K562 (cell line): ENCODE data around the gene IL1RAPL2.

Experiments
- BRCA1 ChIP-seq, 2 experiments: fragments of 450-650 bp in 1 of 2; sonication (generic) in 1 of 2; formaldehyde crosslinking in 1 of 2; IDR thresholded peaks; 2 replicates each; pipeline versions ENCODE4 v1.5.0 to v1.6.1; 2017 to 2020; ENCODE audit warnings: mild to moderate bottlenecking in 1 of 2, missing genetic modification reagents in 1 of 2
- CBFA2T2 ChIP-seq: fragments of 450-650 bp; conservative IDR thresholded peaks from 2 replicates; pipeline ENCODE4 v1.6.1; 2017; ENCODE audit warnings: mild to moderate bottlenecking
- GTF2F1 ChIP-seq: IDR thresholded peaks from 2 replicates; pipeline ENCODE4 v1.6.1; 2011; ENCODE audit warnings: low read depth, low read length, improper control_type of control experiment
- MEIS2 ChIP-seq: fragments of 450-650 bp; IDR thresholded peaks from 2 replicates; pipeline ENCODE4 v1.6.1; 2014; ENCODE audit warnings: mild to moderate bottlenecking; ENCODE audit not compliant: partially characterized antibody
- NR3C1 ChIP-seq: sonication (generic); formaldehyde crosslinking; IDR thresholded peaks from 2 replicates; pipeline ENCODE4 v1.8.1; 2022; ENCODE audit warnings: missing genetic modification reagents
- SREBF1 ChIP-seq: fragments of 150-350 bp; IDR thresholded peaks from 2 replicates; pipeline ENCODE4 v1.6.1; 2014; ENCODE audit warnings: antibody characterized with exemption, low read depth, low read length, borderline replicate concordance
- ZFX ChIP-seq: sonication (generic); formaldehyde crosslinking; IDR thresholded peaks from 2 replicates; pipeline ENCODE4 v1.8.0; 2022; ENCODE audit warnings: mild to moderate bottlenecking, missing genetic modification reagents, moderate library complexity
- ZNF253 ChIP-seq: fragments of 250-450 bp; sonication (Bioruptor Pico); conservative IDR thresholded peaks from 2 replicates; pipeline ENCODE4 v1.6.1; 2021; ENCODE audit warnings: mild to moderate bottlenecking
- TF ChIP-seq, protein P1 (sequence below), 3 experiments: IDR thresholded peaks in 2 of 3; conservative IDR thresholded peaks in 1 of 3; 2 replicates each; pipeline ENCODE4 v1.5.1; 2011 to 2012; ENCODE audit warnings: low read length in 3 of 3, mild to moderate bottlenecking in 3 of 3, control low read depth in 2 of 3, improper control_type of control experiment in 1 of 3, inconsistent platforms in 1 of 3, low read depth in 1 of 3, mixed read lengths in 1 of 3, moderate library complexity in 1 of 3; ENCODE audit not compliant: insufficient read depth in 2 of 3

DNA sequence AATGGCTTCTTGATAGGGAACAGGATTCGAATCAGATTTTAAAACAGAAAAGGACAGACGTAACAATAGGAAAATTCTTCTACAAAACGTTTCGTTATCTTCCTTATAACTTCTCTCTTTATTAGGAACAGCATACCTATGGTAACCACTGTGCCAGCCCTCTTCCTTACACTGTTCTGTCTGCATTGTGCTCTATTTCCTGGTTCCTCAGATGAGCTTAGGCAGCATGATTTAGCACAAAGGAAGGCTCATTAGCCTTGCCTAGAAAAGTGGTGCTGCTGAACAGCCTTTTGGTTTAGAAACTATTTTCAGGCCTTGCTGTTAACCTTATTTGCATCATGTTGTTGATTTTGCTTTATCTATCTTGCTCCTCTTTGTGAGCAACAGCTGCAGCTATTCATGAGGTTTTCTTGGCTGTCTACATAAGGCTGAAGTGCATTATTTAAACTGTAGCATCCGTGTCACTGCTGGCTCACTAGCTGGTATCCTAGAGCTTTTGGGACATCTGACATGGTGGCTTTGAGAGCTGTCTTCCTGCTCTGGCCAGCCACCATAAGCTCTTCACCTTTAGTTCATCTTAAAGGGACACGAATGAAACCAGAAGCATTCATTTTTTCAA lies 1186.4 kb downstream of the IL1RAPL2 start:
- TF ChIP-seq NR3C1, result no peak
- TF ChIP-seq, protein P1, sequence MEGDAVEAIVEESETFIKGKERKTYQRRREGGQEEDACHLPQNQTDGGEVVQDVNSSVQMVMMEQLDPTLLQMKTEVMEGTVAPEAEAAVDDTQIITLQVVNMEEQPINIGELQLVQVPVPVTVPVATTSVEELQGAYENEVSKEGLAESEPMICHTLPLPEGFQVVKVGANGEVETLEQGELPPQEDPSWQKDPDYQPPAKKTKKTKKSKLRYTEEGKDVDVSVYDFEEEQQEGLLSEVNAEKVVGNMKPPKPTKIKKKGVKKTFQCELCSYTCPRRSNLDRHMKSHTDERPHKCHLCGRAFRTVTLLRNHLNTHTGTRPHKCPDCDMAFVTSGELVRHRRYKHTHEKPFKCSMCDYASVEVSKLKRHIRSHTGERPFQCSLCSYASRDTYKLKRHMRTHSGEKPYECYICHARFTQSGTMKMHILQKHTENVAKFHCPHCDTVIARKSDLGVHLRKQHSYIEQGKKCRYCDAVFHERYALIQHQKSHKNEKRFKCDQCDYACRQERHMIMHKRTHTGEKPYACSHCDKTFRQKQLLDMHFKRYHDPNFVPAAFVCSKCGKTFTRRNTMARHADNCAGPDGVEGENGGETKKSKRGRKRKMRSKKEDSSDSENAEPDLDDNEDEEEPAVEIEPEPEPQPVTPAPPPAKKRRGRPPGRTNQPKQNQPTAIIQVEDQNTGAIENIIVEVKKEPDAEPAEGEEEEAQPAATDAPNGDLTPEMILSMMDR (IDR thresholded peaks at IDR 0.05 in 2 of 3, conservative IDR thresholded peaks at IDR 0.05 in 1 of 3; ENCODE audit: insufficient read depth in 2 of 3, low read depth in 1 of 3, low read length in 3 of 3), result no peak
- TF ChIP-seq BRCA1 (IDR thresholded peaks at IDR 0.05), result no peak
- no peak for TF ChIP-seq BRCA1 (CRISPR knock-in tag; IDR thresholded peaks at IDR 0.05)
- TF ChIP-seq MEIS2, result no peak
- TF ChIP-seq GTF2F1, result no peak
- no peak for TF ChIP-seq CBFA2T2
- no peak for TF ChIP-seq ZFX (CRISPR knock-in tag)
- TF ChIP-seq ZNF253 (CRISPR knock-in tag), result no peak
- no peak for TF ChIP-seq SREBF1
